Stomach smooth muscle (tissue), 2 donors: ENCODE results near the gene RCN1.
"Not testable (repeated sequence)": the region's sequence is repeated elsewhere in the genome, so short reads cannot be mapped to it uniquely, and the experiment has no call there.

Experiments used
- H3K27ac ChIP-seq: one replicate; pipeline ENCODE4 v1.7.0; 2013; ENCODE audit warnings: mild to moderate bottlenecking, low read length, inconsistent platforms
- H3K27me3 ChIP-seq, 2 donors: one replicate each; pipeline ENCODE4 v1.7.0; 2013; ENCODE audit warnings: low read length in 2 of 2; ENCODE audit not compliant: insufficient read depth in 2 of 2, control insufficient read depth in 1 of 2
- H3K36me3 ChIP-seq, 2 donors: one replicate each; pipeline ENCODE4 v1.7.0; 2013; ENCODE audit warnings: low read length in 2 of 2; ENCODE audit not compliant: control insufficient read depth in 2 of 2, insufficient read depth in 2 of 2
- H3K4me1 ChIP-seq: one replicate; pipeline ENCODE4 v1.7.0; 2013; ENCODE audit warnings: low read length; ENCODE audit not compliant: control insufficient read depth, insufficient read depth
- H3K4me3 ChIP-seq, 2 donors: one replicate each; pipeline ENCODE4 v1.7.0; 2013; ENCODE audit warnings: low read length in 2 of 2
- H3K9ac ChIP-seq, 2 donors: one replicate each; pipeline ENCODE4 v1.7.0; 2013; ENCODE audit warnings: low read length in 2 of 2, mild to moderate bottlenecking in 1 of 2
- H3K9me3 ChIP-seq, 2 donors: one replicate each; pipeline ENCODE4 v1.7.0; 2013; ENCODE audit warnings: low read length in 2 of 2; ENCODE audit not compliant: control insufficient read depth in 2 of 2
- donor health status: healthy.
- donor health status: Pancreatic carcinoma.

The RCN1 gene

DNA sequence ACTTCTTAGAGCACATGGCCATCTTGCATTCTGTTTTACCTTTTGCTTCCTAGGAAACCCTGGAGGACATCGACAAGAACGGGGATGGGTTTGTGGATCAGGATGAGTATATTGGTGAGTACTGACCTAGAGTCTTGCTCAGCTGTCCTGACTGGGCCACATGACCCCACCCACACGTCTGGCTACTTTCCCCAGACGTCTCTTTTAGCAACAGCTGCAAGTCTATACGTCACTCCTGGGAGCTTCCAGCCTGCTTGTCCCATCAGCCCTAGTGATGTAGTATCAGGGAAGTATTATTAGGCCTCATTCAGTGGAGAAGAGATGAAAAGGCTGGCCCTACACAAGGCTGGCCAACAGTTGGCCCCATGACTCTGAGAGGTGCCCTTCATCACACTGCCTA lies 9.6 kb downstream of the RCN1 start:
- Histone ChIP-seq H3K27ac (no peak overlapping the region), H3K9me3 (no peaks in the 10 kb centered on the region), H3K27me3 (no peaks in the 10 kb centered on the region), H3K9ac (no peak overlapping the region), H3K4me3 (no peak overlapping the region), H3K4me1 (peaks cover 3% of the 10 kb centered on the region), H3K36me3 (peaks cover 36 to 43% of the 10 kb centered on the region in 2 donors)

DNA sequence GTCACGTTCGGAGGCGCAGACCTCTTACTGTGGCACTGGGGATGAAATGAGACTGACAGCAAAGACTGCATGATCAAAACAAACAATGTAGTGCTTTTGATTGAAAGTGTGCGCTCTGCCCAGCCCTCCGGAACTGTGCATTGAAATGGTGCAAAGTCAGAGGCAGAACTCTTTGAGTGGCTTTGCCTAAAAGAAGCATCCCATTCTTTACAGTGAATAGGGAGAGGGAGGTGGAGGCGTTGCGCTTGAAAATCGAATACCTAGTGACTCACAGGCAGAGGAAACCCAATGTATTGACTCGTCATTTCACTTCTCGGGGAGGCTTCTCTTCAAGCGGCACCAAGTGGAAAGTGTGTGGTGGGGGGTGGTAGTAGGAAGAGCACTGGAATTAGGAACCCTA lies 10.9 kb downstream of the RCN1 start:
- H3K36me3 ChIP-seq: peaks cover 36 to 49% of the 10 kb centered on the region in 2 donors

DNA sequence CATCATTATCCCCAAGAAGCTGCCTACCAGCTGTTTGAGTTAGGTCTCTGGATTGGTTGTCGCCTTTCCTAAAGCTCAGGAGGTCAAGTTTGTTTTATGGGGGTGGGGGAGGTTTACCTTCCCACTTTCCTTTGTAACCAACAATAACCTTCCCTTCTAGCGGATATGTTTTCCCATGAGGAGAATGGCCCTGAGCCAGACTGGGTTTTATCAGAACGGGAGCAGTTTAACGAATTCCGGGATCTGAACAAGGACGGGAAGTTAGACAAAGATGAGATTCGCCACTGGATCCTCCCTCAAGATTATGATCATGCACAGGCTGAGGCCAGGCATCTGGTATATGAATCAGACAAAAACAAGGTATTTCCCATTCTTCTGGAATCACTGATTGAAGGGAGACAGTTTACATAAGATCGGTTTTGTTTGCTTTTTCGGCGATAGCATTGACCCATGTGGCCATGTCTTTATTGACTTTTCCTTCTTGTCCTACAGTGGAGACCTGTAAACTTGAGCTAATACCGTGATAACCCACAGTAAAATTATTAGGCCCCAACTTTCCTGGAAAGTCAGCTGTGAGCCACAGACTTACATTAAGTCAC lies 12.3 kb downstream of the RCN1 start:
- not testable (repeated sequence) for H3K27ac ChIP-seq, H3K4me1 ChIP-seq, H3K9me3 ChIP-seq, H3K27me3 ChIP-seq, H3K9ac ChIP-seq, H3K4me3 ChIP-seq
- H3K36me3 ChIP-seq: peaks cover 28 to 47% of the 10 kb centered on the region in 2 donors

More for the DNA sequence above, 10.9 kb downstream of the RCN1 start:
- Histone ChIP-seq H3K27me3 (no peaks in the 10 kb centered on the region), H3K4me1 (peaks cover 3% of the 10 kb centered on the region), H3K9me3 (no peaks in the 10 kb centered on the region), H3K27ac (no peak overlapping the region), H3K4me3 (no peak overlapping the region), H3K9ac (no peak overlapping the region)

DNA sequence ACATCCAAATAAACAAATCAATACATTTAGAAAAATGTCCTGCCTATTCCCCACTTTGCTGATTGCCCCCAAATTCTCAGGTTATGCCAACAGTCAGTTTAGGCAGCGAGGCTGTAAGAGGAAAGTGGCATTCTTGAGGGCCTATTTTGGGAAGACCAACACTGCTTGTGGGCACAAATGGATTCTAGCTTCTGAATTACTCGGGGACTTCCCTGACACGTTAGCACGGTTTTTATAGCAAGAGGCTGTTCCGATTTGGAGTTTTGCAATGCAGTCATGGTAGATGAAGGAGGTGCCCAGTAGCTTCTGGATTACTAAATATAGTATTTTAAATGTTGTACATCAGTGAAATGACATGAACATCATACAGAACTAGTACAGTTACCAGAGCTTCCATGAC lies 13.1 kb downstream of the RCN1 start:
- Histone ChIP-seq H3K27me3 (no peaks in the 10 kb centered on the region), H3K27ac (no peak overlapping the region), H3K36me3 (peaks cover 28 to 41% of the 10 kb centered on the region in 2 donors), H3K4me3 (no peak overlapping the region), H3K4me1 (peaks cover 3% of the 10 kb centered on the region), H3K9me3 (no peaks in the 10 kb centered on the region), H3K9ac (no peak overlapping the region)

DNA sequence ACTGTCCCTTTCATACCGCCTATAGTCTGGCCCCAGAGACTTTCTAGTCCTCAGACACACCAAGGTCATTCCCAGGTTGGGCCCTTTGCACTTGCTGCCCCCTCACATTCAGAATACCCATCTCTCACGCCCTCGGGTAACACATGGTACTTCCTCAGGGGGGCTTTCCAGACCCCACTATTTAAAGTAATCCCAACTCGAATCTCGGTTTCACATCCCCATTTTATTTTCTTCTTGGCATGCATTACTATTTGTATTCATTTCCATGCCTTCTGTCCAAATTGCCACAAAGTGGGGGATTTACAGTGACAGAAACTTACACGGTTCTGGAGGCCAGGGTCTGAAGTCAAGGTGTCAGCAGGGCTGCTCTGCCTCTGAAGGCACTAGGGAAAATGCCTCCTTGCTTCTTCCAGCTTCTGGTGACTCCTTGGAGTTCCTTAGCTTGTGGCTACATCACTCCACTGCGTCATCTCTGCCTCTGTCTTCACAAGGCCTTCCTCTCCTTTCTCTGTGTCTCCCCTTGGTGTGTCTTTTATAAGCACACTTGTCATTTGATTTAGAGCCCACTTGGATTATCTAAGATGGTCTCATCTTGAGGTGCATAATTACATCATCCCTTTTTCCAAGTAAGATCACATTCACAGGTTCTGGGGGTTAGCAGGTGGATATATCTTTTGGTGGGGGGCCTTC lies 15.1 kb downstream of the RCN1 start:
- Histone ChIP-seq H3K4me1 (no peaks in the 10 kb centered on the region), H3K9me3 (no peaks in the 10 kb centered on the region), H3K27me3 (no peaks in the 10 kb centered on the region), H3K27ac (no peak overlapping the region), H3K36me3 (peaks cover 20 to 30% of the 10 kb centered on the region in 2 donors), H3K4me3 (no peak overlapping the region), H3K9ac (no peak overlapping the region)

DNA sequence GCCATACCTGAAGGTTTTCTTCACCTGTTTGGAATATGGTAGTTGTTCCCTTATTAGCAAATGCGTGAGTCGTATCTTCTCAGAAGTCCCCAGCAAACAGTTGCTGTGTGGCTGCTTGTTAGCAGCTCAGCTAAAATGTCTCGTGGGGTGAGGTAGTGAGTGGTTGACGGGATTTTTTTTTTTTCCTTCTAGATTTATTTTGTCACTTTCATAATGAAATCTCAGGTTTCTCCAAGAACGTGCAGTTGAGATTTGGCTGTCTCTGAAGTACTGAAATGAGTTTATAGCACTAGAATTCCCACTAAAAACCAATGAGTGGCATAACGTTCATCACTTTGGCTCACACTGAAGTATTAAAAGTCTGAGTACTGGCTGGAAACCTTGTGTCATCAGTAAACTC lies 16.8 kb downstream of the RCN1 start:
- Histone ChIP-seq H3K9me3 (no peaks in the 10 kb centered on the region), H3K27me3 (no peaks in the 10 kb centered on the region), H3K27ac (no peak overlapping the region)

DNA sequence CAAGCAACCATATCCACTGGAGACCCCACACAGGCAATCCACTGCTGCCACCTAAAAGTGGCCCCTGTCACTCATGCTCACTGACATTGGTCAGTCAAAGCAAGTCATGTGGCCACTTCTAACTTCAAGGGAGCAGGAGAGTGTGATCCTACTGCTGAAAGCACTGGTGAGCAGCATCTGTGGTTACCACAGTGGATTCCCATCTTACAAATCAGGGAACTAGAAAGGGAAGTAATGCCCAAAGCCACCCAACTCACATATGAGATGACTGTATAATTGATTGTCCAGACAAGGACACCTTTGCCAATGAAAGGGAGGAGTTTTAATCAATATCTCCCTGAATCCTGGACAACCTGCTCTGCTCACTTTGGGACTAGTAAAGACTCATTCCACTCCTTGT lies 17.7 kb downstream of the RCN1 start:
- Histone ChIP-seq H3K9me3 (no peaks in the 10 kb centered on the region), H3K27me3 (no peaks in the 10 kb centered on the region), H3K4me3 (no peak overlapping the region), H3K9ac (no peak overlapping the region), H3K36me3 (peaks cover 6 to 10% of the 10 kb centered on the region in 2 donors), H3K4me1 (no peaks in the 10 kb centered on the region), H3K27ac (no peak overlapping the region)

More for the DNA sequence above, 16.8 kb downstream of the RCN1 start:
- no peak overlapping the region for H3K4me3 ChIP-seq
- no peak overlapping the region for H3K9ac ChIP-seq
- peaks cover 8 to 17% of the 10 kb centered on the region in 2 donors for H3K36me3 ChIP-seq
- H3K4me1 ChIP-seq: no peaks in the 10 kb centered on the region

DNA sequence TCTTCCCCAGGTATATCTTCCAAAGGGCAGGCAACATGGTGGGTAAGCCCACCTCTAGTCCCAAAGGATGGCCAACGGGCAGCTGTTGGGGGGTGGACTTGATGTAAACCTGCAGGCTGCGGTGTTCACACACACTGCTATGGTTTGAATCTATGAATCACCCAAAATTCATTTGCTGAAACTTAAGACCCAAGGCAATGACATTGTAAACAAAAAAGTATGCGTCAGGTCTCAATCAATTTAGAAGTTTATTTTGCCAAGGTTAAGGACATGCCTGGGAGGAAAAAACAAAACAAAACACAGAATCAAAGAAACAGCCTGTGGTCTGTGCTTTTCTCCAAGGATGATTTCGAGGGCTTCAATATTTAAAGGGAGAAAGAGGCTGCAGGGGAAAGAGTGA lies 18.3 kb downstream of the RCN1 start:
- H3K36me3 ChIP-seq: peaks cover under 1 to 6% of the 10 kb centered on the region in 2 donors
- H3K27ac ChIP-seq: no peak overlapping the region
- no peak overlapping the region for H3K4me3 ChIP-seq
- no peaks in the 10 kb centered on the region for H3K27me3 ChIP-seq
- no peaks in the 10 kb centered on the region for H3K4me1 ChIP-seq
- no peak overlapping the region for H3K9ac ChIP-seq
- no peaks in the 10 kb centered on the region for H3K9me3 ChIP-seq

DNA sequence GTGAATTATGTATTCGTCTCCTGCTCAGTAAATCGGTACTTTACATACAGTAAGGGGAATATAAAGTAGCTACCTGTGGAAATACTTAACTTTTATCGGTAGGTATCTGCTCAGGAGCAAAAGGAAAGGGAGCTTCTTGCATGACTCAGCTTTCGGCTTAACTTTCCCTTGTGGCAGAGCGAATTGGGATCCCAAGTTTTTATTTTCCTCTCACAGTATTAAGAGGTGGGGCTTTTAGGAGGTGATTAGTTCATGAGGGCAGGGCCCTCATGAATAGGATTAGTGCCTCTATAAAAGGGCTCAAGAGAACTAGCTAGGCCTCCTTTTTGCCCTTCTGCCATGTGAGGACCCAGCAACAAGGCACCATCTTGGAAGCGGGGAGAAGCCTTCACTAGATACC lies 18.7 kb downstream of the RCN1 start:
- Histone ChIP-seq H3K4me3 (no peak overlapping the region), H3K4me1 (no peaks in the 10 kb centered on the region), H3K9ac (no peak overlapping the region), H3K36me3 (peaks cover 0 to 6% of the 10 kb centered on the region in 2 donors), H3K9me3 (no peaks in the 10 kb centered on the region), H3K27ac (no peak overlapping the region), H3K27me3 (no peaks in the 10 kb centered on the region)

DNA sequence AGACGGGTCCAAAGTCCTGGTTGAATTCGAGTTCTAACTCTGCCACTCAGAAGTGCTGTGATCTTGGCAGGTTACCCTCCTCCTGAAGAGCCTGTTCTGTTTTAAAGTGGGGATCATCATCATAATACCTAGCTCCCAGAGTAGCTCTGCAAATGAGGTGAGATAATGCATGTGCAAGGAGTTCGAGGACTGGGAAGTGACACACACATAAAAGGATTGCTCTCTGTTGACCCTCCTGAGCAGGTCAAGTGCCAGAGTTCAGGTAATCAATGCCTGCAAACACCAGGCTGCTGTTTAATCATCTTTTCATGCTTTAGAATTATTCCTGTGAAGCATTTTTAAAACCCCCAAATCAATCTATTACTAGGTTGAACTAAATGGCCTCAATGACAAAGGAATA lies 19.9 kb downstream of the RCN1 start:
- Histone ChIP-seq H3K4me3 (no peak overlapping the region), H3K27ac (no peak overlapping the region), H3K36me3 (peaks cover 0 to 5% of the 10 kb centered on the region in 2 donors), H3K9ac (no peak overlapping the region), H3K4me1 (no peaks in the 10 kb centered on the region), H3K27me3 (no peaks in the 10 kb centered on the region), H3K9me3 (no peaks in the 10 kb centered on the region)

DNA sequence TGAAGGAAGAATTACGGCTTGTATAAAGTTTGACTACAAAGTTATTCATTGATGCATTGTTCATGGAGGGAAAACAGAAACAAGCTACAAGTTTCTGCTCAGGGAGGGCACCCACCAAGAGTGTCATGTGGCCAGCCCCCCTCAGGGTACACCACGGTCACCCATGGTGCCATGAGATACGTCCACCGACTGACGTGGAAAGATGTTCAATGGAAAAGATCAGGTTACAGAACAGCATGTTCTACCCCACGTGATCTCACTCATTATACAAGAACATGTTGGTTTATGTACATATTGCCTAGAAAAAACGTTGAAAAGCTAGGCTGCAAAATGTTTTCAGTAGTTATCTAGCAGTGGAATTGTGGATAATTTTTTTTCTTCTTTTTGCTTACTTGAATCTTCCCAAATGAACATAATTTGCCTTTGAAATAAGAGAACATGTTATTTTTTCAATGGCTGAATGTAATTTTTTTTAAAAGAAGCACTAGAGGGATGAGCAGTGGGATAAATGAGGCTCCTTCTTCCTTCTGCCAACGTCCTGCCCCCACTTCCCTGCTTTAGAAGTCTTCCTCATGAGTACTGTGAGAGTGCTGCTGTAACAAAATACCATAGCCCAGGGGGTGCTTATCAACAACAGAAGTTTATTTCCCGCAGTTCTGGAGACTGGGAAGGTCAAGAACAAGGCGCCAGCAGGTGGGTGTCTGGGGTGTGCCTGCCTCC lies 22.5 kb downstream of the RCN1 start:
- no peaks in the 10 kb centered on the region for H3K27me3 ChIP-seq
- no peak overlapping the region for H3K4me3 ChIP-seq
- no peaks in the 10 kb centered on the region for H3K4me1 ChIP-seq
- no peak overlapping the region for H3K27ac ChIP-seq
- H3K9ac ChIP-seq: no peak overlapping the region
- no peaks in the 10 kb centered on the region for H3K9me3 ChIP-seq
- H3K36me3 ChIP-seq: no peaks in the 10 kb centered on the region
